Epithelial cell of prostate (primary cell): ENCODE measurements around the gene DHDH.
"Not testable (repeated sequence)": the region's sequence is repeated elsewhere in the genome, so short reads cannot be mapped to it uniquely, and the experiment has no call there.

Source experiments
- DNase-seq: peaks from one replicate; pipeline ENCODE4 v3.0.0-alpha.2; 2011; ENCODE audit warnings: low read depth, low spot score
- H3K27ac ChIP-seq: fragments of 450-650 bp; 2 replicates; pipeline ENCODE4 v1.5.1; 2017; ENCODE audit warnings: mild to moderate bottlenecking

DHDH gene

GRCh38 chr19:48933382-48933932 lies at the start of gene DHDH:
DHDH (plus strand) TSS chr19:48933699; CDS start chr19:48933722, 23 bp downstream.
- DNase-seq, result peak; percentile 78
- peak within 1 kb of the TSS; percentile 61 for H3K27ac ChIP-seq

- DNase-seq, result no peak
- no peak overlapping the region for H3K27ac ChIP-seq
Observed at GRCh38 chr19:48883726-48884125, 49.8 kb upstream of the DHDH start.

GRCh38 chr19:48887861-48888612 lies 45.5 kb upstream of the DHDH start:
- no peak for DNase-seq
- H3K27ac ChIP-seq, result no peak overlapping the region

- not testable (repeated sequence) for DNase-seq, H3K27ac ChIP-seq
Observed at GRCh38 chr19:48889496-48889895, 44.0 kb upstream of the DHDH start.

DNA sequence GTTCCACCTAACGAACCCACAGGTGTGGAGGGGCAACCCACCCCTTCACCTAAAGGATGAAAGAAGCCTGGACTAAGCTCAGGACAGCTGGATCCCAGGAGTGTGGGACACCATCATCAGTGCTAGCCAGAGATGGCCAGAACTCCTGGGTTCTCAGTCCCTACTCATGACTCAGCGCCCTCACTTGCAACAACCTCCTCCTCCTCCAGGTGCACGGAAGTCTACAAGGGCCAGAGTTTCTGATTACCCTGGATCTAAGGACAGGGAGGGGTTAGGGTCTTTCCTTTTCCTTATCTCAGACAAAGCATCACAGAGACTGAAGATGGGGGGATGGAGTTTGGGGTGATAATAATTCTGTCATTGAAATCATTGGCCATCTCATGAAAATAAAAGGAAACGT lies 42.9 kb upstream of the DHDH start:
- H3K27ac ChIP-seq, result no peak overlapping the region
- DNase-seq, result no peak

GRCh38 chr19:48895226-48895625 lies 38.3 kb upstream of the DHDH start:
- no peak for DNase-seq
- H3K27ac ChIP-seq, result no peak overlapping the region

DNA sequence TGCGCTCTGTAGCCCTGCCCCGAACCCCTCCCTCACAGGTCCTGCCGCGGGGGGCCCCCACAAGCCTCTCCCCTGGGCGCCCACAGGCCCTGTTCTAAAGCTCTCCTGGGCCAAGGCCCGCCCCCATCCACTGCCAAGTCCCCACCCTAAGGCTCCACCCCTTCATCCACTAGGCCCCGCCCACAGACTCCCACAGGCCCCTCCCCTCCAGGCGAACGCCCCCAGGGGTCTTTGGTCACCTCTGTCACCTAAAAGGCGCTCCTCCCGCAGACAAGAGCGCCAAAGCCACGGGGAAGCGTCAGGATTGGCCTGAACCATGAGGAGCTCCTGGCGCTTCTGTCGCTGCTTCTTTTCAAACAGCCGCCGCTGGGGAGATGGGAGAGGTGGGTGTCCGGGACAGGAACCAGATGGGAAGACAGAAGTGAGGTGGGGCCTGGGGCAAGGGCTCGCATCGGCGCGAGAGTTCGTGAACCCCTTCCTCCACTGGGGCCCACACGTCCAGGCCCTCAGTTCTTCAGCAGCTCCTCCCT lies 37.2 kb upstream of the DHDH start:
- DNase-seq, result no peak
- H3K27ac ChIP-seq, result no peak overlapping the region

DNA sequence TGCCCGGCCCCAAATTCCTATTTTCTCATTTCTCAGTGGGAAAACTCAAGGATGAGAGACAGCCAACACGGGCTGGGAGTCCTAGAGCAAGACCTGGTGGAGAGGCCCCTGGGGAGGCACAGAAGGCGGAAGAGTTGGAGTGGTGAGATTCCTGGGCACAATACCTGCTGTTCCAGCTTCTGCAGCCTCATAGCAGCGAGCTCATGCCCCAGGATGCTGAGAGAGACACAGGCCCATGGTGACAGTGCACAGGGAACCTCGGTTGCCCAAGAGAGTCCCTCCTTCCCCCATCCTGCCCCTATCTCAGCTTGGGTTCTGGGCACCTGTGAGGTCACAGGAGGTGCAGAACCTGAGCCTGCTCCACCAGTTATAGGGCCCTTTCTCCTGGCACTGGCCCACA lies 36.3 kb upstream of the DHDH start:
- H3K27ac ChIP-seq, result no peak overlapping the region
- DNase-seq, result no peak

DNA sequence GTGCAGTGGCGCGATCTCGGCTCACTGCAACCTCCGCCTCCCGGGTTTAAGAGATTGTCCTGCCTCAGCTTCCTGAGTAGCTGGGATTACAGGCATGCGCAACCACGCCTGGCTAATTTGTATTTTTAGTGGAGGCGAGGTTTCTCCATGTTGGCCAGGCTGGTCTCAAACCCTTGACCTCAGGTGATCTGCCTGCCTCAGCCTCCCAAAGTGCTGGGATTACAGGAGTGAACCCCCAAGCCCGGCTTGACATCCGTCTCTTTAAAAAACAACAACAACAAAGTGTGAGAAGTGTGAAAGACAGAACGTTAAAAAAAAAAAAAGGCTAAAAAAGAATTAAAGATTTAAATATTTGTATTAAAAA lies 34.1 kb upstream of the DHDH start:
- peak overlapping the region; percentile 65 for H3K27ac ChIP-seq
- not testable (repeated sequence) for DNase-seq

DNA sequence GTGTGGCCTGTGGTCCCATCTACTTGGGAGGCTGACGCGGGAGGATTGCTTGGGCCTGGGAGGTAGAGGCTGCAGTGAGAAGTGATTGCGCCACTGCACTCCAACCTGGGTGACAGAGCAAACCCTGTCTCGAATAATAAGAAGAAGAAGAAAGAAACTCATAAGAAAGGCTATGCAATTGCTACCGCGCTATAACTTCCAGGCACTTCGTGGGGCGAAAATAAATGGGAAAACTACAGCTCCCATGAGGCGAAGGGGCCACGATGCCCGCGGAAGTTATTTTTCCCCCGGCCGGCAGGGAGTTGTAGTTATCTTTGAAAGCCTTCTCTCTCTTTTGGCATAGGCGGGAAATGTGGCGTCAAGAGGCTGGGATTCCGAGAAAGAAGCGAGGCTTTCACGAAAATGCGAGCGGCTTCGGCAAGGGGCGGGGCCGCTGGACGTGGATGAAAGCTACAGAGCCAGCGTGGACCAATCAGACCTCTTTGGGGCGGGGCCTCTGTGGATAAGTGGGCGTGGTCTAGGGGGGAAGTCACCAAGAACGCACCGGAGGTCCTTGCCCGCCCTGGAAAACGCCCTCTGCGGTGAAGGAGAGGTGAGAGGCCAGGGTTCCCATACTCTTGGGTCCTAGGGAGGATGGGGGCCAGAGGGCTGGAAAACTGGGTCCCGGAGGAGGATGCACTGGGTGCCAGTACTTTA lies 33.6 kb upstream of the DHDH start, which contains the start of gene NUCB1:
TSS of gene NUCB1 (plus strand) at position 532 of the 696 bp plus-strand sequence. CDS start 485 bp downstream, outside the sequence.
- peak; percentile 78 for DNase-seq
- peak within 1 kb of the TSS; percentile 65 for H3K27ac ChIP-seq

DNA sequence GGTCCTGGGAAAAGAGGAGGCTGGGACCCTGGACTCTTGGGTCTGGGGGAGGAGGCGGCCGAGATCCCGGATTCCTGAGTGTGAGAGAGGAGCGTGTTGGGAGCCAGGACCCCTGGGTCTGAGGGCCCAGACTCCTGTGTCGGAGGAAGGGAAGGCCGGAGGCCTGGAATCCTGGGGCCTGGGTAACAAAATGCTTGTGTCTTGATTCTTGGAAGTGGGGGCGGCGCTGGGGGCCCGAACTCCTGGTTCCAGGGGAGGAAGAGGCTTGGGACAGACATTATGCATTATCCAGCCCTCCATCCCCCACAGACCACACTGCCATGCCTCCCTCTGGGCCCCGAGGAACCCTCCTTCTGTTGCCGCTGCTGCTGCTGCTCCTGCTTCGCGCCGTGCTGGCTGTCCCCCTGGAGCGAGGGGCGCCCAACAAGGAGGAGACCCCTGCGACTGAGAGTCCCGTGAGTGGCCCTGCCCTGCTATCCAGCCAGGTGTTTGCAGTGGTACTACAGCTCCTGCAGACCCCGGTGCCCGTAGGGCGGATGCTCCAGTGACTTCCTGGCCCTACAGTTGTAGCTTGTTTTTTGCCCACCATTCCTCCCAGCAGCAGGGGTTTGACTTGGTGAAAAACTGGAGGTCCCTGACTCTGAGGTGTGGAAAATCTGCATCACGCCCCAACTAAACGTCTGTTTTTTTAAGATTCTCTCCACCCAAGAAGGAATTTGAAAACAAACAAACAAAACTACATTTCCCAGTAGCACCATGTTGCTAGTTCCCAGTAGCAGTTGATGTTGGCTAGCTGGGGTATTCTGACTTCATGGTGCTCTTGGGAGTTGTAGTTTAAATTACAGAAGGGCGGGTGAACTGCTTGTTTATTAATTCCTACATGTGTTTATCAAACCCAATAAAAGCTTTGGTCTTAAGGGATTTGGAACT lies 32.8 kb upstream of the DHDH start:
- DNase-seq, result no peak
- peak overlapping the region; percentile 65 for H3K27ac ChIP-seq

- not testable (repeated sequence) for H3K27ac ChIP-seq, DNase-seq
Observed at GRCh38 chr19:48902291-48902690, 31.2 kb upstream of the DHDH start.

GRCh38 chr19:48903788-48904187 lies 29.7 kb upstream of the DHDH start:
- not testable (repeated sequence) for DNase-seq, H3K27ac ChIP-seq

GRCh38 chr19:48905664-48906063 lies 27.8 kb upstream of the DHDH start:
- H3K27ac ChIP-seq, result no peak overlapping the region
- no peak for DNase-seq

- no peak for DNase-seq
- no peak overlapping the region for H3K27ac ChIP-seq
Observed at GRCh38 chr19:48906324-48906723, 27.2 kb upstream of the DHDH start.

DNA sequence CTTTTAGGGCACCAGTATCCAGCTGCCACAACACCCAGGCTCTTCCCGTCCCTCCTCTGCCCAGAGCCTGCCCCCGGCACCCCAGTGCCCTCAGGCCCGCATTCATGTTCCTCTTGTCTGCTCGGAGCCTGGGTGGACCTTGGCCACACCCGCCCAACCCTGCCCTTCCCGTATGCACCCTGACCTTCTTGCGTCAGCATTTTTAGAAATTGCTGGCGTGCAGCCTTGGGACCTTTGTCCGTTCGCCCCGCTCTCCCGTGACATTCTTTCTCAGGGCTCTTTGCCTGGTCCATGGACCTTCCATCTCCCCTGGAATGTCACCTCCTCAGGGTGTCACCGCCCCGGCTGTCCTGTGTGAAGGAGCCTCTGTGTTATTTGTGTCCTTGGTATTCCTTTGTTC lies 25.8 kb upstream of the DHDH start:
- H3K27ac ChIP-seq, result no peak overlapping the region
- DNase-seq, result no peak

GRCh38 chr19:48909424-48910077 lies 23.9 kb upstream of the DHDH start:
- not testable (repeated sequence) for DNase-seq, H3K27ac ChIP-seq

GRCh38 chr19:48910803-48911202 lies 22.7 kb upstream of the DHDH start:
- no peak for DNase-seq

GRCh38 chr19:48913114-48913889 lies 20.2 kb upstream of the DHDH start:
- no peak overlapping the region for H3K27ac ChIP-seq
- no peak for DNase-seq

More at GRCh38 chr19:48910803-48911202, 22.7 kb upstream of the DHDH start:
- H3K27ac ChIP-seq, result no peak overlapping the region
